ENCODE data around the gene AMHR2.

- TF ChIP-seq POLR2AphosphoS5 (IDR thresholded peaks at IDR 0.05) (no peak), CTCF (IDR thresholded peaks at IDR 0.05) (no peak)
Measured at GRCh38 chr12:53478865-53479264, 55.2 kb downstream of the AMHR2 start.

Measured in suprapubic skin (tissue), 3 donors.